K562 (cell line): ENCODE data around the gene OR2M4.

Source experiments
- ARHGAP35 ChIP-seq: fragments of 450-650 bp; IDR thresholded peaks from 2 replicates; pipeline ENCODE4 v1.6.1; 2018; ENCODE audit not compliant: partially characterized antibody
- ARNT ChIP-seq, 2 experiments: fragments of 450-650 bp; IDR thresholded peaks; 2 replicates each; pipeline ENCODE4 v1.6.1; 2016; ENCODE audit warnings: mild to moderate bottlenecking in 1 of 2
- CHD2 ChIP-seq: IDR thresholded peaks from 2 replicates; pipeline ENCODE4 v1.6.1; 2011; ENCODE audit warnings: low read depth, low read length
- SMARCA5 ChIP-seq: fragments of 450-650 bp; IDR thresholded peaks from 2 replicates; pipeline ENCODE4 v1.6.1; 2016
- XRCC3 ChIP-seq: fragments of 450-650 bp; IDR thresholded peaks from 2 replicates; pipeline ENCODE4 v1.6.1; 2017; ENCODE audit warnings: mild to moderate bottlenecking, moderate library complexity
- TF ChIP-seq, protein P1 (sequence below), 3 experiments: IDR thresholded peaks in 2 of 3; conservative IDR thresholded peaks in 1 of 3; 2 replicates each; pipeline ENCODE4 v1.5.1; 2011 to 2012; ENCODE audit warnings: low read length in 3 of 3, mild to moderate bottlenecking in 3 of 3, control low read depth in 2 of 3, improper control_type of control experiment in 1 of 3, inconsistent platforms in 1 of 3, low read depth in 1 of 3, mixed read lengths in 1 of 3, moderate library complexity in 1 of 3; ENCODE audit not compliant: insufficient read depth in 2 of 3
- TF ChIP-seq, protein P2 (sequence below): fragments of 250-450 bp; sonication (Bioruptor Pico); IDR thresholded peaks from 2 replicates; pipeline ENCODE4 v1.5.0; 2020; ENCODE audit warnings: mild to moderate bottlenecking, borderline replicate concordance

DNA sequence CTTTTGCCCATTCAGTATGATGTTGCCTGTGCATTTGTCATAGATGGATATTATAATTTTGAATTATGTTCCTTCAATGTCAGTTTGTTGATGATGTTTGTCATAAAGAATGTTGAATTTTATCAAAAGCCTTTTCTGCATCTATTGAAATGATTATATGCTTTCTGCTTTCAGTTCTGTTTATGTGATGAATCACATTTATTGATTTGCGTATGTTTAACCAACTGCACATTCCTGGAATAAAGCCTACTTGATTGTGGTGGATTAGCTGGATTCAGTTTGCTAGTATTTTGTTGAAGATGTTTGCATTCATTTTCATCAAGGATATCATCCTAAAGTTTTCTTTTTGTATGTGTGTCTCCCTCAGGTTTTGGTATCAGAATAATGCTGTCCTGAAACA, 5.7 kb upstream of the OR2M4 start:
- no peak for TF ChIP-seq XRCC3
- TF ChIP-seq ARHGAP35: no peak
- TF ChIP-seq, protein P1, sequence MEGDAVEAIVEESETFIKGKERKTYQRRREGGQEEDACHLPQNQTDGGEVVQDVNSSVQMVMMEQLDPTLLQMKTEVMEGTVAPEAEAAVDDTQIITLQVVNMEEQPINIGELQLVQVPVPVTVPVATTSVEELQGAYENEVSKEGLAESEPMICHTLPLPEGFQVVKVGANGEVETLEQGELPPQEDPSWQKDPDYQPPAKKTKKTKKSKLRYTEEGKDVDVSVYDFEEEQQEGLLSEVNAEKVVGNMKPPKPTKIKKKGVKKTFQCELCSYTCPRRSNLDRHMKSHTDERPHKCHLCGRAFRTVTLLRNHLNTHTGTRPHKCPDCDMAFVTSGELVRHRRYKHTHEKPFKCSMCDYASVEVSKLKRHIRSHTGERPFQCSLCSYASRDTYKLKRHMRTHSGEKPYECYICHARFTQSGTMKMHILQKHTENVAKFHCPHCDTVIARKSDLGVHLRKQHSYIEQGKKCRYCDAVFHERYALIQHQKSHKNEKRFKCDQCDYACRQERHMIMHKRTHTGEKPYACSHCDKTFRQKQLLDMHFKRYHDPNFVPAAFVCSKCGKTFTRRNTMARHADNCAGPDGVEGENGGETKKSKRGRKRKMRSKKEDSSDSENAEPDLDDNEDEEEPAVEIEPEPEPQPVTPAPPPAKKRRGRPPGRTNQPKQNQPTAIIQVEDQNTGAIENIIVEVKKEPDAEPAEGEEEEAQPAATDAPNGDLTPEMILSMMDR (IDR thresholded peaks at IDR 0.05 in 2 of 3, conservative IDR thresholded peaks at IDR 0.05 in 1 of 3; ENCODE audit: insufficient read depth in 2 of 3, low read depth in 1 of 3, low read length in 3 of 3): no peak
- no peak for TF ChIP-seq CHD2
- TF ChIP-seq, protein P2, sequence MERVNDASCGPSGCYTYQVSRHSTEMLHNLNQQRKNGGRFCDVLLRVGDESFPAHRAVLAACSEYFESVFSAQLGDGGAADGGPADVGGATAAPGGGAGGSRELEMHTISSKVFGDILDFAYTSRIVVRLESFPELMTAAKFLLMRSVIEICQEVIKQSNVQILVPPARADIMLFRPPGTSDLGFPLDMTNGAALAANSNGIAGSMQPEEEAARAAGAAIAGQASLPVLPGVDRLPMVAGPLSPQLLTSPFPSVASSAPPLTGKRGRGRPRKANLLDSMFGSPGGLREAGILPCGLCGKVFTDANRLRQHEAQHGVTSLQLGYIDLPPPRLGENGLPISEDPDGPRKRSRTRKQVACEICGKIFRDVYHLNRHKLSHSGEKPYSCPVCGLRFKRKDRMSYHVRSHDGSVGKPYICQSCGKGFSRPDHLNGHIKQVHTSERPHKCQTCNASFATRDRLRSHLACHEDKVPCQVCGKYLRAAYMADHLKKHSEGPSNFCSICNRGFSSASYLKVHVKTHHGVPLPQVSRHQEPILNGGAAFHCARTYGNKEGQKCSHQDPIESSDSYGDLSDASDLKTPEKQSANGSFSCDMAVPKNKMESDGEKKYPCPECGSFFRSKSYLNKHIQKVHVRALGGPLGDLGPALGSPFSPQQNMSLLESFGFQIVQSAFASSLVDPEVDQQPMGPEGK (CRISPR knock-in tag): no peak
- TF ChIP-seq ARNT (IDR thresholded peaks at IDR 0.05): no peak
- no peak for TF ChIP-seq SMARCA5
